Neural cell (in vitro differentiated cells): ENCODE measurements around the gene GET4. TPM values are rescaled to one million over a fixed set of nuclear protein-coding genes. Genes with fewer than 3 reads are reported as not detected.
"Not testable (repeated sequence)": the region's sequence is repeated elsewhere in the genome, so short reads cannot be mapped to it uniquely, and the experiment has no call there.

Experiments used
- H2AFZ ChIP-seq: fragments of 200-600, 300-800 bp; sonication (generic), shearing (Covaris generic); 2 replicates; pipeline ENCODE4 v1.6.0; 2014; ENCODE audit warnings: low read depth, mild to moderate bottlenecking, antibody characterized with exemption, low read length, moderate library complexity
- H3F3A ChIP-seq: fragments of 200-600 bp; shearing (Covaris generic); 2 replicates; pipeline ENCODE4 v1.6.1; 2016; ENCODE audit warnings: mild to moderate bottlenecking, moderate library complexity, mixed read lengths, antibody characterized with exemption, low read length; ENCODE audit not compliant: insufficient read depth, poor library complexity, severe bottlenecking
- H3K27ac ChIP-seq: fragments of 200-600, 300-800 bp; sonication (generic), shearing (Covaris generic); 2 replicates; pipeline ENCODE4 v1.5.1; 2014; ENCODE audit warnings: mild to moderate bottlenecking, low read length, moderate library complexity
- H3K27me3 ChIP-seq: fragments of 300-800, 200-600 bp; sonication (generic), shearing (Covaris generic); 2 replicates; pipeline ENCODE4 v1.6.0; 2014; ENCODE audit warnings: mild to moderate bottlenecking, low read depth, low read length, moderate library complexity; ENCODE audit not compliant: insufficient read depth
- H3K36me3 ChIP-seq: fragments of 300-800, 200-600 bp; sonication (generic), shearing (Covaris generic); 2 replicates; pipeline ENCODE4 v1.5.1; 2014; ENCODE audit warnings: mild to moderate bottlenecking, antibody characterized with exemption, low read length, moderate library complexity; ENCODE audit not compliant: insufficient read depth
- H3K4me2 ChIP-seq: fragments of 300-800, 200-600 bp; sonication (generic), shearing (Covaris generic); 2 replicates; pipeline ENCODE4 v1.6.0; 2014; ENCODE audit warnings: mild to moderate bottlenecking, low read length
- H3K4me3 ChIP-seq: fragments of 300-800, 200-600 bp; sonication (generic), shearing (Covaris generic); 2 replicates; pipeline ENCODE4 v1.5.1; 2014; ENCODE audit warnings: mild to moderate bottlenecking, low read length, moderate library complexity
- H3K79me2 ChIP-seq: fragments of 200-600 bp; shearing (Covaris generic); replicated peaks from 2 replicates; pipeline ENCODE4 v1.6.0; 2014; ENCODE audit warnings: mild to moderate bottlenecking, low read length, moderate library complexity; ENCODE audit not compliant: insufficient read depth
- H3K9ac ChIP-seq: fragments of 300-800, 200-600 bp; sonication (generic), shearing (Covaris generic); 2 replicates; pipeline ENCODE4 v1.6.1; 2016; ENCODE audit warnings: mild to moderate bottlenecking, low read length, mixed read lengths
- H3K9me2 ChIP-seq: fragments of 200-600 bp; shearing (Covaris generic); 2 replicates; pipeline ENCODE4 v1.6.1; 2016; ENCODE audit warnings: mild to moderate bottlenecking, low read length, mixed read lengths; ENCODE audit not compliant: insufficient read depth
- H3K9me3 ChIP-seq: fragments of 200-600, 300-800 bp; sonication (generic), shearing (Covaris generic); 2 replicates; pipeline ENCODE4 v1.6.1; 2016; ENCODE audit warnings: mild to moderate bottlenecking, mixed run types, low read length, moderate library complexity, mixed read lengths
- H4K20me1 ChIP-seq: fragments of 200-600 bp; shearing (Covaris generic); 2 replicates; pipeline ENCODE4 v1.6.1; 2016; ENCODE audit warnings: mild to moderate bottlenecking, mixed run types; ENCODE audit not compliant: insufficient read depth
- EP300 ChIP-seq: fragments of 450-650 bp; conservative IDR thresholded peaks from 2 replicates; pipeline ENCODE4 v1.6.1; 2014; ENCODE audit warnings: antibody characterized with exemption, mild to moderate bottlenecking, moderate library complexity; ENCODE audit not compliant: poor library complexity, severe bottlenecking
- EZH2 ChIP-seq: fragments of 200-600, 300-800 bp; shearing (Covaris generic), sonication (generic); IDR thresholded peaks from 2 replicates; pipeline ENCODE4 v1.6.1; 2014; ENCODE audit warnings: antibody characterized with exemption, low read length, borderline replicate concordance, mild to moderate bottlenecking; ENCODE audit not compliant: insufficient read depth, poor library complexity, severe bottlenecking
- MXI1 ChIP-seq: fragments of 450-650 bp; conservative IDR thresholded peaks from 2 replicates; pipeline ENCODE4 v1.6.1; 2014; ENCODE audit warnings: antibody characterized with exemption, mild to moderate bottlenecking; ENCODE audit not compliant: poor library complexity, severe bottlenecking
- POLR2AphosphoS5 ChIP-seq: IDR thresholded peaks from 2 replicates; pipeline ENCODE4 v1.6.1; 2012
- RAD21 ChIP-seq: fragments of 450-650 bp; conservative IDR thresholded peaks from 2 replicates; pipeline ENCODE4 v1.6.1; 2014; ENCODE audit warnings: antibody characterized with exemption, mild to moderate bottlenecking, moderate library complexity
- REST ChIP-seq: IDR thresholded peaks from 2 replicates; pipeline ENCODE4 v1.6.1; 2012; ENCODE audit warnings: borderline replicate concordance
- SMC3 ChIP-seq: fragments of 450-650 bp; conservative IDR thresholded peaks from 2 replicates; pipeline ENCODE4 v1.6.1; 2014; ENCODE audit warnings: antibody characterized with exemption, mild to moderate bottlenecking, moderate library complexity; ENCODE audit not compliant: poor library complexity
- TAF1 ChIP-seq: IDR thresholded peaks from 2 replicates; pipeline ENCODE4 v1.6.1; 2012; ENCODE audit warnings: low read depth
- polyA plus RNA-seq: library from polyadenylated mRNA; depleted of rRNA; stranded (reverse); fragments of >200 nt; gene quantifications from 2 replicates; pipeline ENCODE4 v1.2.3, GENCODE V29; 2014
- TF ChIP-seq, protein P1 (sequence below): fragments of 450-650 bp; IDR thresholded peaks from 2 replicates; pipeline ENCODE4 v1.5.1; 2014; ENCODE audit warnings: antibody characterized with exemption, mild to moderate bottlenecking, moderate library complexity; ENCODE audit not compliant: poor library complexity, severe bottlenecking

The GET4 gene
- polyA plus RNA-seq, 1 donor from 2014 or later, result 63.8 TPM

- not testable (repeated sequence) for H3K9me3 ChIP-seq, H4K20me1 ChIP-seq, H3K4me3 ChIP-seq, H3K27me3 ChIP-seq, H2AFZ ChIP-seq, H3K9ac ChIP-seq, H3K79me2 ChIP-seq, H3K36me3 ChIP-seq, H3K4me2 ChIP-seq, H3K9me2 ChIP-seq, H3F3A ChIP-seq, H3K27ac ChIP-seq
Measured at GRCh38 chr7:847728-848127, 28.6 kb upstream of the GET4 start.

GRCh38 chr7:849145-849544 is 27.2 kb upstream of the GET4 start:
- Histone ChIP-seq H4K20me1 (no peaks in the 10 kb centered on the region), H3K4me2 (no peak overlapping the region), H3K4me3 (no peak overlapping the region), H3K9ac (no peak overlapping the region), H2AFZ (no peak overlapping the region), H3K9me2 (no peaks in the 10 kb centered on the region), H3K27me3 (no peaks in the 10 kb centered on the region), H3F3A (no peaks in the 10 kb centered on the region), H3K79me2 (no peaks in the 10 kb centered on the region), H3K27ac (no peak overlapping the region), H3K9me3 (no peaks in the 10 kb centered on the region), H3K36me3 (no peaks in the 10 kb centered on the region)
- TF ChIP-seq EP300 (no peak), MXI1 (no peak), TAF1 (no peak), RAD21 (no peak), SMC3 (no peak)

GRCh38 chr7:849781-850180 is 26.6 kb upstream of the GET4 start:
- Histone ChIP-seq H3K27ac (no peak overlapping the region), H3K9me2 (no peaks in the 10 kb centered on the region), H3K4me2 (no peak overlapping the region), H3K79me2 (no peaks in the 10 kb centered on the region), H3K9me3 (no peaks in the 10 kb centered on the region), H2AFZ (no peak overlapping the region), H3K36me3 (no peaks in the 10 kb centered on the region), H3F3A (no peaks in the 10 kb centered on the region), H3K9ac (no peak overlapping the region), H4K20me1 (no peaks in the 10 kb centered on the region), H3K4me3 (no peak overlapping the region), H3K27me3 (no peaks in the 10 kb centered on the region)
- TF ChIP-seq MXI1 (no peak), POLR2AphosphoS5 (no peak), EZH2 (no peak), REST (no peak), RAD21 (no peak), TAF1 (no peak), EP300 (no peak), SMC3 (no peak)
- TF ChIP-seq, protein P1, sequence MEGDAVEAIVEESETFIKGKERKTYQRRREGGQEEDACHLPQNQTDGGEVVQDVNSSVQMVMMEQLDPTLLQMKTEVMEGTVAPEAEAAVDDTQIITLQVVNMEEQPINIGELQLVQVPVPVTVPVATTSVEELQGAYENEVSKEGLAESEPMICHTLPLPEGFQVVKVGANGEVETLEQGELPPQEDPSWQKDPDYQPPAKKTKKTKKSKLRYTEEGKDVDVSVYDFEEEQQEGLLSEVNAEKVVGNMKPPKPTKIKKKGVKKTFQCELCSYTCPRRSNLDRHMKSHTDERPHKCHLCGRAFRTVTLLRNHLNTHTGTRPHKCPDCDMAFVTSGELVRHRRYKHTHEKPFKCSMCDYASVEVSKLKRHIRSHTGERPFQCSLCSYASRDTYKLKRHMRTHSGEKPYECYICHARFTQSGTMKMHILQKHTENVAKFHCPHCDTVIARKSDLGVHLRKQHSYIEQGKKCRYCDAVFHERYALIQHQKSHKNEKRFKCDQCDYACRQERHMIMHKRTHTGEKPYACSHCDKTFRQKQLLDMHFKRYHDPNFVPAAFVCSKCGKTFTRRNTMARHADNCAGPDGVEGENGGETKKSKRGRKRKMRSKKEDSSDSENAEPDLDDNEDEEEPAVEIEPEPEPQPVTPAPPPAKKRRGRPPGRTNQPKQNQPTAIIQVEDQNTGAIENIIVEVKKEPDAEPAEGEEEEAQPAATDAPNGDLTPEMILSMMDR, result no peak
